Thoracic aorta (tissue), 2 donors: ENCODE results near the gene CCT7. TPM values are rescaled to one million over a fixed set of nuclear protein-coding genes. Genes with fewer than 3 reads are reported as not detected.
A peak's percentile ranks its signal among the peaks of the same experiment; 100 is the strongest.

ENCODE experiments used
- ATAC-seq: fragments of 150-250 bp; one replicate; pipeline ENCODE4 v1.8.0; 2017; ENCODE audit warnings: low read depth; ENCODE audit not compliant: insufficient number of reproducible peaks, low FRiP score
- DNase-seq: peaks from one replicate; pipeline ENCODE4 v3.0.0-alpha.2; 2020; ENCODE audit warnings: low spot score
- H3K27ac ChIP-seq, 2 donors: fragments of 200-600 bp; sonication (generic); 1 replicate in 1 of 2; 2 replicates in 1 of 2; pipeline ENCODE4 v1.5.1; 2016; ENCODE audit warnings: mild to moderate bottlenecking in 2 of 2, moderate library complexity in 2 of 2
- H3K27me3 ChIP-seq: fragments of 200-600 bp; sonication (generic); replicated peaks from 2 replicates; pipeline ENCODE4 v1.6.0; 2016; ENCODE audit warnings: mild to moderate bottlenecking; ENCODE audit not compliant: insufficient read depth
- H3K36me3 ChIP-seq: fragments of 200-600 bp; sonication (generic); one replicate; pipeline ENCODE4 v1.5.1; 2016
- H3K4me1 ChIP-seq, 2 donors: fragments of 200-600 bp; sonication (generic); 1 replicate in 1 of 2; 2 replicates in 1 of 2; pipeline versions ENCODE4 v1.5.1 to v1.6.0; 2016; ENCODE audit warnings: low read depth in 2 of 2, mild to moderate bottlenecking in 1 of 2; ENCODE audit not compliant: control insufficient read depth in 1 of 2
- H3K4me3 ChIP-seq: fragments of 200-600 bp; sonication (generic); 2 replicates; pipeline ENCODE4 v1.5.1; 2016; ENCODE audit warnings: mild to moderate bottlenecking
- H3K9me3 ChIP-seq: fragments of 200-600 bp; sonication (generic); 2 replicates; pipeline ENCODE4 v1.5.1; 2016
- total RNA-seq, 2 donors: library from RNA; depleted of rRNA; stranded (reverse); fragments of >200 nt; gene quantifications; one replicate each; pipeline versions ENCODE4 v1.1.0 to v1.2.3, GENCODE V29; 2016
- TF ChIP-seq, protein P1 (sequence below): fragments of 200-600 bp; sonication (generic); IDR thresholded peaks from one replicate; pipeline ENCODE4 v1.5.1; 2019; ENCODE audit warnings: antibody characterized with exemption

The CCT7 gene
- total RNA-seq, 2 donors from 2014 or later: 121 to 144 TPM

DNA sequence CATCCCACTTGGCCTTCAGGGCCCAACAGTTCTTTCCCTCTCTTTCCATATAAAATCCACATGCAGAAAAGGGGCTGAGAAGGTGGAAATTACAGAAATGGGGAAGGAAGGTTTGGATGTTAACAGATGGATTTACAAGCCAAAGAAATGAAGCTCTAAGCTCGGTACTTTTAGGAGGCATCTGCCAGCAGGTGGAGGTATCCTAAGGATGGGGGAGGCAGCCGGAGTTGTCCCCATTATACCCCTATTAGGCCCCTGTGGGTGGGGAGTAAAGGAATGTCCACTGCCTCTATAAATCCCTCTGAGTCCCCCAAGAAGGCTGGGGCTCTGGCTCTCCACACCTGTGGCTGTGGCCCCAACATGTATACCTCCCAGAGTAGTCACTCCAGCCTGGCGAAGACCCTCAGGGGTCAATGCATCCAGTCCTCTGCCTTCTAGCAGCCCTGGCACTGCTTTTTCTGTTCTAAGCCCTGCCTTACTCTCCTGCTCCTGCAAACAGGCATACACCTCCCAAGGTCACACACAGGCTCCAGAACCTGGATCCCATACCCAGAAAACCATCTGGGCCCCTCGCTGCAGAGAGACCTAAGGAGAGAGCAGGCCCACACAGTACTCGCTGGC is 48.9 kb downstream of the CCT7 start:
- no peak for DNase-seq
- H3K4me3 ChIP-seq: peak overlapping the region; percentile 86
- no peak overlapping the region for H3K27ac ChIP-seq
- no peaks in the 10 kb centered on the region for H3K36me3 ChIP-seq
- no peak for ATAC-seq
- peaks cover 0 to 15% of the 10 kb centered on the region in 2 donors for H3K4me1 ChIP-seq
- no peaks in the 10 kb centered on the region for H3K27me3 ChIP-seq
- TF ChIP-seq, protein P1, sequence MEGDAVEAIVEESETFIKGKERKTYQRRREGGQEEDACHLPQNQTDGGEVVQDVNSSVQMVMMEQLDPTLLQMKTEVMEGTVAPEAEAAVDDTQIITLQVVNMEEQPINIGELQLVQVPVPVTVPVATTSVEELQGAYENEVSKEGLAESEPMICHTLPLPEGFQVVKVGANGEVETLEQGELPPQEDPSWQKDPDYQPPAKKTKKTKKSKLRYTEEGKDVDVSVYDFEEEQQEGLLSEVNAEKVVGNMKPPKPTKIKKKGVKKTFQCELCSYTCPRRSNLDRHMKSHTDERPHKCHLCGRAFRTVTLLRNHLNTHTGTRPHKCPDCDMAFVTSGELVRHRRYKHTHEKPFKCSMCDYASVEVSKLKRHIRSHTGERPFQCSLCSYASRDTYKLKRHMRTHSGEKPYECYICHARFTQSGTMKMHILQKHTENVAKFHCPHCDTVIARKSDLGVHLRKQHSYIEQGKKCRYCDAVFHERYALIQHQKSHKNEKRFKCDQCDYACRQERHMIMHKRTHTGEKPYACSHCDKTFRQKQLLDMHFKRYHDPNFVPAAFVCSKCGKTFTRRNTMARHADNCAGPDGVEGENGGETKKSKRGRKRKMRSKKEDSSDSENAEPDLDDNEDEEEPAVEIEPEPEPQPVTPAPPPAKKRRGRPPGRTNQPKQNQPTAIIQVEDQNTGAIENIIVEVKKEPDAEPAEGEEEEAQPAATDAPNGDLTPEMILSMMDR: no peak
- no peaks in the 10 kb centered on the region for H3K9me3 ChIP-seq

DNA sequence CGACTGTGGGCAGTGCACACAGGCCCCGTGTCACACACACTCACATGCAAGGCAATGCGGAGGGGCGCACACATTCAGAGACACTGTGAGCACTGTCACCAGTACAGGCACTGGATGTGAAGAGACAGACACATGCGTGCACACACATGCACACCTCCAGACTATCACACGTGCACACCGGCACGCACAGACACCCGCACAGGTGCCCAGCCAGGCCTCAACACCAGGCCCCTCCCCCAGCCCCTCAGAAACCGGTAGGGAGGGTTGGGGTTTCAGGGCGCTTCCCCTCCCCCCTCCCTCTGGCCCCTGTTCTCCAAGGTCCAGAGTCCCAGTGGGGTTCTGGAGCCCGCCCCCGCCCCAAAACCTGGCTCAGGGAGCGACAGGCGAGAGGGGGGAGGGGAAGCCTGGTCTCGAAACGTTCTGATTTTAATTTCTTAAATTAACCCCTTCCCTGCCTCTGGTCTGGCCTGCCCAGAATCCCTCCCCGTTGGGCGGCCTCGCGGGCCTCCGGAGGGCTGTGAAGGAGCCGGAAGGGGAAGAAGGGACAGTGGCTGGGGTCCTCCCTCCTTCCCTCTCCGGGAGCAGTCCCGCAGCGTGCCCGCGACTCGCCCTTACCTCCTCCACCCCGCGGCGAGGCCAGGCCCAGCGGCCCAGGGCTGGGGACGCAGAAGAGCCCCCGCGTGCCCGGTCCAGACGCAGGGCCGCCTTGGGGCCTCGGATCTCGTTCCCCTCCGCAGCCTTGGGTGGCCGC is 49.6 kb downstream of the CCT7 start:
- TF ChIP-seq, protein P1: no peak
- Histone ChIP-seq H3K27me3 (no peaks in the 10 kb centered on the region), H3K9me3 (no peaks in the 10 kb centered on the region), H3K4me1 (peaks cover 0 to 15% of the 10 kb centered on the region in 2 donors), H3K4me3 (peak overlapping the region; percentile 86), H3K27ac (no peak overlapping the region), H3K36me3 (no peaks in the 10 kb centered on the region)
- DNase-seq (no peak), ATAC-seq (no peak)

DNA sequence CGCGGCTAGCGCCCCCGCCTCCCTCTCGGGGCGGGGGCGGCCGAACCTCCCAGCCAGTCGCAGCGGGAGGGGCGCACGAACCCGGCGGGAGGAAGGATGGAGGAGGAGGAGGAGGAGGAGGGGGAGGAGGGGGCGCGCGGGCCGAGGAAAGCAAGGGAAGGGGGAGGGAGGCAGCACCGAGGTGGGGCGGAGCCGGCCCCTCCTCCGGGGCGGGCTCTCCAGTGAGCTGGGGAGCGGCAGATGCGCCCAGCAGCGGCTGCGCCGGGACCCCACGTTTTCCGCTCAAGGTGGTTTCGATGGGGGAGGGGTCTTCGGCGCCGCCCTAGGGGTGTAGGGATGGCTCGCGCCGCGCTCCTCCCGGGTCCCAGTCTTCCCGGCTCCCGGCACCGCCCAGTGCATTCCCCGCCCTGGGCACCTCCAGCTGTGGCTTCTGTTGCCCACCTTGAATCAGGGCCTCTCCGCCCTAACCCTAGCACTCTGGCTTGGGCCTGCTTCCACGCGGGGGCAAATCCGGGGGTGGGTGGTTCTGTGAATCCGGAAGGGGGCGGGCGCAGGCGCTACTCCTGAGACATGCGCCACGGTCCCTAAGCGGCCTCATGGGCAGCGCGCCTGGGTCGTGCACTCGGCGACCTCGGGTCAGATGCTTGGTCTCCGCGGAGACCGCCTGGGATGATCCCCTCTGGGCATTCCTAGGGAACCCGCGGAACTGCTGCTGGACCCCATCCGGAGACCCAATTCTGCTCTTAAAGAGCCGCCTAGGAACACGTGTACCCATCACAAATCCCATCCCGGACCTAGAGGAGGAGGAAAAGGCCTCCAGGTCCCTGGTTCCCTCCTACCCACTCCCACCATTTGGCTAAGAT is 50.4 kb downstream of the CCT7 start, which contains the start of gene FBXO41:
TSS of gene FBXO41 (minus strand) at position 183 of the 863 bp plus-strand sequence. CDS start 14,848 bp downstream, outside the sequence.
- TF ChIP-seq, protein P1: no peak
- no peaks in the 10 kb centered on the region for H3K36me3 ChIP-seq
- no peak within 1 kb of the TSS for H3K27ac ChIP-seq
- DNase-seq (no peak), ATAC-seq (no peak)
- H3K27me3 ChIP-seq: no peaks in the 10 kb centered on the region
- H3K9me3 ChIP-seq: no peaks in the 10 kb centered on the region
- H3K4me1 ChIP-seq: peaks cover 0 to 15% of the 10 kb centered on the region in 2 donors
- H3K4me3 ChIP-seq: peak within 1 kb of the TSS; percentile 86

DNA sequence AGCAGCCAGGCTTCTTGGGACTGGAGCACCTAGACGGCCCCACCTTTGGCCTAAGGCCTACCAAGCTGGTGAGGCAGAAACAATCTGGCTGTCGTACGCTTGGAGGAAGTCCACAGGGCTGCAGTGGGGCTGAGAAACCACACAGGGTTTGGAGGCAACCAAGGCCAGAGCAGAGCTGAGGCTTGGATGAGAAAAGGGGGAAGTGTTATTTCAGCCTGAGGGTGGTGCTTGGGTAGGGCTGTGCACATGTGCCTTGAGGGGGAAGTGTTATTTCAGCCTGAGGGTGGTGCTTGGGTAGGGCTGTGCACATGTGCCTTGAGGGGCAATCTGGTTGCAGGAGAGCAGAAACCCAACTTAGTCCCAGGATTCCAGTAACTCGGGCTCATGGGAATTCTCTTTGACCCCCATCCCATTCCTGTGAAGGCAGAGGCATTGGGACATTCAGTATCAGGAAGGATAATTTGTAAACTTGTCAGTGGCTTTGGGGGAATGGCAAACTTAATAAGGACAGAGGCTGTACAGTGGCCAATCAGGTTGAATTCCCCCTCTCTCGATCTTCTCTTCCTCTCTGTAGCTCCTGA is 51.1 kb downstream of the CCT7 start:
- H3K9me3 ChIP-seq: no peaks in the 10 kb centered on the region
- no peaks in the 10 kb centered on the region for H3K27me3 ChIP-seq
- ATAC-seq (no peak), DNase-seq (no peak)
- H3K27ac ChIP-seq: no peak overlapping the region
- TF ChIP-seq, protein P1: no peak
- H3K4me3 ChIP-seq: peak overlapping the region; percentile 86
- peaks cover 0 to 15% of the 10 kb centered on the region in 2 donors for H3K4me1 ChIP-seq
- H3K36me3 ChIP-seq: no peaks in the 10 kb centered on the region
